DND-41 (cell line): ENCODE data around the gene DPM3.

Experiments
- ATAC-seq: fragments of 200-7000 bp; cut with Tn5 transposase; 3 replicates; pipeline ENCODE4 v1.9.1; 2021; ENCODE audit warnings: low read depth; ENCODE audit not compliant: insufficient read depth
- DNase-seq: peaks from one replicate; pipeline ENCODE4 v3.0.0-alpha.2; 2020
- H2AFZ ChIP-seq: 2 replicates; pipeline ENCODE4 v1.6.0; 2012; ENCODE audit warnings: low read depth, low read length
- H3K27ac ChIP-seq: 2 replicates; pipeline ENCODE4 v1.5.1; 2012; ENCODE audit warnings: low read length, inconsistent platforms
- H3K27me3 ChIP-seq: fragments of 200-600 bp; sonication (generic); 2 replicates; pipeline ENCODE4 v1.6.0; 2012; ENCODE audit warnings: low read length, mild to moderate bottlenecking, inconsistent platforms; ENCODE audit not compliant: insufficient read depth, poor library complexity
- H3K36me3 ChIP-seq: 2 replicates; pipeline ENCODE4 v1.5.1; 2012; ENCODE audit warnings: low read length, inconsistent platforms; ENCODE audit not compliant: insufficient read depth
- H3K4me1 ChIP-seq: 2 replicates; pipeline ENCODE4 v1.5.1; 2012; ENCODE audit warnings: mild to moderate bottlenecking, low read length; ENCODE audit not compliant: insufficient read depth
- H3K4me2 ChIP-seq: 2 replicates; pipeline ENCODE4 v1.6.0; 2012; ENCODE audit warnings: mild to moderate bottlenecking, moderate library complexity, low read length, inconsistent platforms; ENCODE audit not compliant: insufficient read depth
- H3K4me3 ChIP-seq, 2 experiments: fragments of 200-600 bp in 1 of 2; shearing (Covaris generic) in 1 of 2; 2 replicates each; pipeline ENCODE4 v1.5.1; 2012 to 2016; ENCODE audit warnings: inconsistent platforms in 2 of 2, low read length in 2 of 2, mild to moderate bottlenecking in 2 of 2, low read depth in 1 of 2, moderate library complexity in 1 of 2
- H3K79me2 ChIP-seq: 2 replicates; pipeline ENCODE4 v1.6.0; 2012; ENCODE audit warnings: low read length, inconsistent platforms; ENCODE audit not compliant: insufficient read depth
- H3K9ac ChIP-seq: 2 replicates; pipeline ENCODE4 v1.6.0; 2012; ENCODE audit warnings: low read depth, mild to moderate bottlenecking, inconsistent platforms, low read length, moderate library complexity
- H3K9me3 ChIP-seq: 2 replicates; pipeline ENCODE4 v1.5.1; 2012; ENCODE audit warnings: low read length, moderate library complexity, mild to moderate bottlenecking, inconsistent platforms; ENCODE audit not compliant: insufficient read depth, severe bottlenecking
- H4K20me1 ChIP-seq: 2 replicates; pipeline ENCODE4 v1.6.0; 2012; ENCODE audit warnings: low read length; ENCODE audit not compliant: insufficient read depth
- CTCF ChIP-seq: IDR thresholded peaks from 2 replicates; pipeline ENCODE4 v1.5.1; 2012; ENCODE audit warnings: borderline replicate concordance, low read length, moderate library complexity, mild to moderate bottlenecking; ENCODE audit not compliant: poor library complexity, severe bottlenecking; ENCODE audit errors: extremely low read depth
- EZH2 ChIP-seq: IDR thresholded peaks from 3 replicates; pipeline ENCODE4 v1.6.1; 2012; ENCODE audit warnings: borderline replicate concordance, low read depth, mild to moderate bottlenecking, moderate library complexity, low read length, inconsistent platforms; ENCODE audit not compliant: severe bottlenecking

Gene DPM3

GRCh38 chr1:155125946-155126555, 14.3 kb downstream of the DPM3 start:
- Histone ChIP-seq H3K4me2 (no peak overlapping the region), H3K27ac (no peak overlapping the region), H3K79me2 (no peaks in the 10 kb centered on the region), H2AFZ (no peak overlapping the region), H3K9ac (no peak overlapping the region), H3K4me1 (peaks cover 29% of the 10 kb centered on the region), H4K20me1 (0 out of 2 replicates have a peak, but pooled peaks cover 2% of the 10 kb centered on the region), H3K36me3 (no peaks in the 10 kb centered on the region), H3K9me3 (no peaks in the 10 kb centered on the region), H3K4me3 (no peak overlapping the region), H3K27me3 (peaks cover 41% of the 10 kb centered on the region)
- ATAC-seq, result no peak
- no peak for DNase-seq
- no peak for TF ChIP-seq EZH2
- TF ChIP-seq CTCF, result no peak

GRCh38 chr1:155125511-155125945, 14.8 kb downstream of the DPM3 start:
- no peak for DNase-seq
- Histone ChIP-seq H4K20me1 (0 out of 2 replicates have a peak, but pooled peaks cover 2% of the 10 kb centered on the region), H3K36me3 (no peaks in the 10 kb centered on the region), H3K4me2 (no peak overlapping the region), H3K4me3 (no peak overlapping the region), H3K9me3 (no peaks in the 10 kb centered on the region), H3K4me1 (peaks cover 29% of the 10 kb centered on the region), H2AFZ (no peak overlapping the region), H3K27ac (no peak overlapping the region), H3K9ac (no peak overlapping the region), H3K79me2 (no peaks in the 10 kb centered on the region), H3K27me3 (peaks cover 41% of the 10 kb centered on the region)
- TF ChIP-seq CTCF (no peak), EZH2 (no peak)
- ATAC-seq, result no peak

GRCh38 chr1:155124503-155125463, 15.5 kb downstream of the DPM3 start:
- Histone ChIP-seq H3K4me2 (no peak overlapping the region), H3K27me3 (peaks cover 44% of the 10 kb centered on the region), H3K79me2 (no peaks in the 10 kb centered on the region), H3K9me3 (no peaks in the 10 kb centered on the region), H3K4me3 (no peak overlapping the region), H3K4me1 (peaks cover 29% of the 10 kb centered on the region), H3K9ac (no peak overlapping the region), H3K27ac (no peak overlapping the region), H2AFZ (no peak overlapping the region), H3K36me3 (no peaks in the 10 kb centered on the region), H4K20me1 (0 out of 2 replicates have a peak, but pooled peaks cover 2% of the 10 kb centered on the region)
- DNase-seq, result no peak
- no peak for ATAC-seq
- TF ChIP-seq CTCF (no peak), EZH2 (no peak)
